OCI-LY3 (cell line): Measurements from ENCODE around the gene GSTM4.
"Not testable (repeated sequence)": the region's sequence is repeated elsewhere in the genome, so short reads cannot be mapped to it uniquely, and the experiment has no call there.

Experiments
- H2AFZ ChIP-seq: fragments of 200-600, 300-600 bp; shearing (Covaris generic); 2 replicates; pipeline ENCODE4 v1.6.0; 2014; ENCODE audit warnings: antibody characterized with exemption, low read depth, low read length
- H3K27ac ChIP-seq: fragments of 200-600, 300-600 bp; sonication (generic); 2 replicates; pipeline ENCODE4 v1.5.1; 2014; ENCODE audit warnings: mild to moderate bottlenecking, low read length, moderate library complexity, mixed read lengths
- H3K27me3 ChIP-seq: fragments of 200-600, 300-600 bp; sonication (generic); 2 replicates; pipeline ENCODE4 v1.6.1; 2014; ENCODE audit warnings: low read depth, low read length, mixed read lengths
- H3K36me3 ChIP-seq: fragments of 200-600, 300-600 bp; sonication (generic); replicated peaks from 2 replicates; pipeline ENCODE3; 2014; ENCODE audit warnings: low read depth, low read length, mixed read lengths
- H3K4me1 ChIP-seq: fragments of 300-600, 200-600 bp; sonication (generic); 2 replicates; pipeline ENCODE4 v1.6.1; 2014; ENCODE audit warnings: low read length, mixed read lengths
- H3K4me2 ChIP-seq: fragments of 200-600, 300-600 bp; sonication (generic); 2 replicates; pipeline ENCODE4 v1.6.1; 2014; ENCODE audit warnings: low read length, mixed read lengths
- H3K4me3 ChIP-seq: fragments of 300-600, 200-600 bp; sonication (generic); 2 replicates; pipeline ENCODE4 v1.5.1; 2014; ENCODE audit warnings: antibody characterized with exemption, mild to moderate bottlenecking, low read length, moderate library complexity
- H3K79me2 ChIP-seq: fragments of 300-600, 200-600 bp; shearing (Covaris generic); 2 replicates; pipeline ENCODE4 v1.6.1; 2014; ENCODE audit warnings: mild to moderate bottlenecking, low read length, mixed read lengths
- H3K9ac ChIP-seq: fragments of 300-600, 200-600 bp; shearing (Covaris generic); 2 replicates; pipeline ENCODE4 v1.6.0; 2014; ENCODE audit warnings: mild to moderate bottlenecking, low read length, moderate library complexity
- H3K9me3 ChIP-seq: fragments of 200-600, 300-600 bp; shearing (Covaris generic); 2 replicates; pipeline ENCODE4 v1.6.1; 2014; ENCODE audit warnings: low read length, mixed read lengths; ENCODE audit not compliant: insufficient read depth
- H4K20me1 ChIP-seq: fragments of 200-600, 300-600 bp; sonication (generic); 2 replicates; pipeline ENCODE4 v1.6.1; 2016; ENCODE audit warnings: low read length, mixed read lengths; ENCODE audit not compliant: insufficient read depth
- CTCF ChIP-seq: fragments of 200-600, 300-600 bp; sonication (generic); IDR thresholded peaks from 2 replicates; pipeline ENCODE4 v1.5.1; 2014; ENCODE audit warnings: antibody characterized with exemption, low read length, low read depth
- EZH2phosphoT487 ChIP-seq: fragments of 200-600 bp; shearing (Covaris generic); IDR thresholded peaks from 2 replicates; pipeline ENCODE4 v1.6.1; 2018; ENCODE audit warnings: antibody characterized with exemption, mixed run types, low read depth

The GSTM4 gene

DNA sequence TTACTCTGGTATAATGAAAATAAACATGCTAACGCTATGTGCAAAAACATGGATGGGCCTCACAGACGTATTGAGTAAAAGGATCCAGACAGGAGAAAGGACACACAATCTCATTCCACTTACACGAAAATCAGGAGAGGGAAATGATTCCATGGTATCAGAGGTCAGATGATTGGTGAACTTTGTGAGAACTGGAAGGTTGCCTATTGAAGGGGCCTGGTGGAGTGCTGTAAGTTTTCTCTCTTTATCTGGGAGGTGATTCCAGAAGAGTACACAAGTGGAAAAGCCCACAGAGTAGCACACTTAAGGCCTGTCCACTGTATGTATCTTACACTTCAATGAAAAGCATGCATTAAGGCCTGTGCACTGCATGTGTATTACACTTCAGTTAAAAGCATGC lies 21.6 kb downstream of the GSTM4 start:
- TF ChIP-seq CTCF (no peak), EZH2phosphoT487 (no peak)
- Histone ChIP-seq H3K4me1 (no peaks in the 10 kb centered on the region), H3K4me3 (no peak overlapping the region), H3K9me3 (no peaks in the 10 kb centered on the region), H2AFZ (no peak overlapping the region), H4K20me1 (no peaks in the 10 kb centered on the region), H3K27ac (no peak overlapping the region), H3K79me2 (no peaks in the 10 kb centered on the region), H3K27me3 (no peaks in the 10 kb centered on the region), H3K4me2 (no peak overlapping the region), H3K36me3 (no peaks in the 10 kb centered on the region), H3K9ac (no peak overlapping the region)

- H3K9ac ChIP-seq, H3K27ac ChIP-seq, H3K79me2 ChIP-seq, H2AFZ ChIP-seq, H3K4me2 ChIP-seq, H3K36me3 ChIP-seq, H3K9me3 ChIP-seq, H3K4me3 ChIP-seq, H3K27me3 ChIP-seq, H4K20me1 ChIP-seq, H3K4me1 ChIP-seq: not testable (repeated sequence)
Observed at GRCh38 chr1:109678637-109679036, 22.7 kb downstream of the GSTM4 start.

DNA sequence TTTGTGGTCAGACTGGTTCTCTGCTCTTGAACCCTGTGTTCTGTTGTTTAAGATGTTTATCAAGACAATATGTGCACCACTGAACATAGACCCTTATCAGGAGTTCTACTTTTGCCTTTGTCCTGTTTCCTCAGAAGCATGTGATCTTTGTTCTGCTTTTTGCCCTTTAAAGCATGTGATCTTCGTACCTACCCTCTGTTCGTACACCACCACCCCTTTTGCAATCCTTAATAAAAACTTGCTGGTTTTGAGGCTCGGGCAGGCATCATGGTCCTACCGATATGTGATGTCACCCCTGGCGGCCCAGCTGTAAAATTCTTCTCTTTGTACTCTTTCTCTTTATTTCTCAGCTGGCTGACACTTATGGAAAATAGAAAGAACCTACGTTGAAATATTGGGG lies 28.9 kb downstream of the GSTM4 start:
- not testable (repeated sequence) for H3K9ac ChIP-seq, H3K4me1 ChIP-seq, H3K79me2 ChIP-seq, H2AFZ ChIP-seq, H3K9me3 ChIP-seq, H3K27ac ChIP-seq, H4K20me1 ChIP-seq, H3K4me2 ChIP-seq, H3K36me3 ChIP-seq, H3K27me3 ChIP-seq, H3K4me3 ChIP-seq

GRCh38 chr1:109685399-109685798 lies 29.5 kb downstream of the GSTM4 start:
- H3K4me2 ChIP-seq, H3K9ac ChIP-seq: not testable (repeated sequence)

DNA sequence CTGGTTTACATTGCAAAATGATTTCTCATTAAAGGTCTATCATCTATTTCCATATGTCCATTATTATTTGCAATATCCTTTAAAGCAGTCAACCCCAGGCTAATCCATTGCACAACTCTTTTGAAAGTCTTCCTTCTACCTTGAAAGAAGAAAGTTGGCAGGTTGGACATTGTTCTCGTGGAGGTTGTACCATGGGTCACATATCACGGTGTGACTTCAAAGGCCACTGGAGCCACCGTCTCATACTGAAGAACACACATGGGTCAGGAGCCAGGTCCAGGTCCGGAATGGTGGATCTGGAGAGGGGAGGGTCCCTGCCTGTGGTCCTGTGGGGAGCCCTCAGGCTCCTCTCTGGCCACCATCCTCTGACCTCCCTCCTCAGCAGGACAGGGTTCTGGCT lies 30.0 kb downstream of the GSTM4 start:
- not testable (repeated sequence) for H3K4me2 ChIP-seq, H3K27ac ChIP-seq, H3K4me1 ChIP-seq, H3K9me3 ChIP-seq, H3K79me2 ChIP-seq, H3K36me3 ChIP-seq, H4K20me1 ChIP-seq, H3K9ac ChIP-seq, H3K27me3 ChIP-seq, H3K4me3 ChIP-seq, H2AFZ ChIP-seq

More at GRCh38 chr1:109685399-109685798, 29.5 kb downstream of the GSTM4 start:
- H4K20me1 ChIP-seq, H3K9me3 ChIP-seq, H3K27ac ChIP-seq, H3K4me3 ChIP-seq, H3K27me3 ChIP-seq, H2AFZ ChIP-seq, H3K4me1 ChIP-seq, H3K79me2 ChIP-seq, H3K36me3 ChIP-seq: not testable (repeated sequence)

DNA sequence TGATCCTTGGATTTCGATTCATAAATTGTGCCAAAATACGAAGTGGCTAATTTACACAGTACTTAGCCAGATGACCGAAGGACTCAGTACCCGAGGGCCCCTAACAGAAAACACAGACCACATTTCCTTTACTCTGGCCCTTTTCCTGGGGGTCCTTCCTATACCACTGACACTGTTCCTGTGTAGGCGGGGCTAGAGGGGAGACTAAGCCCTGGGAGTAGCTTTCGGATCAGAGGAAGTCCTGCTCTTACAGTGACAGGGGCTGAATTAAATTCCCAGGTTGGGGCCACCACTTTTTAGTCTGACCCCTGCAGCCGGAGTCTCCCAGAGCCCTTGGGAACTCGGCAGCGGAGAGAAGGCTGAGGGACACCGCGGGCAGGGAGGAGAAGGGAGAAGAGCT lies 31.2 kb downstream of the GSTM4 start:
- not testable (repeated sequence) for H3K27me3 ChIP-seq, H3K36me3 ChIP-seq, H3K4me2 ChIP-seq, H3K4me3 ChIP-seq, H3K9ac ChIP-seq, H3K4me1 ChIP-seq, H4K20me1 ChIP-seq, H2AFZ ChIP-seq, H3K9me3 ChIP-seq, H3K79me2 ChIP-seq, H3K27ac ChIP-seq
